ENCODE measurements around the gene UGT1A1. TPM values are rescaled to one million over a fixed set of nuclear protein-coding genes. Genes with fewer than 3 reads are reported as not detected.

Gene UGT1A1
- total and polyA plus RNA-seq, 12 donors: 0.08 to 0.52 TPM; not detected in 10

GRCh38 chr2:233799087-233799665, 39.1 kb downstream of the UGT1A1 start:
- WGBS, 4 donors: 57 to 70% (median 61%) methylated on average over 6 to 7 of the region's 7 CpGs
- DNase-seq: peak in 1 of 7 donors; percentile 20
- Histone ChIP-seq H3K36me3 (replicated peaks in 1 of 2) (no peaks in the 10 kb centered on the region), H3K27ac (no peak overlapping the region), H3K4me3 (no peak overlapping the region), H3K27me3 (peaks cover 4% of the 10 kb centered on the region), H3K4me1 (replicated peaks in 1 of 2) (no peaks in the 10 kb centered on the region), H3K9me3 (replicated peaks in 1 of 3) (no peaks in the 10 kb centered on the region)
- no peak for TF ChIP-seq CTCF (IDR thresholded peaks at IDR 0.05)
- TF ChIP-seq POLR2A (IDR thresholded peaks at IDR 0.05): no peak
- intact Hi-C loops (cut with DNase I): no loop called here

- WGBS, 4 donors: 0 to 82% (median 59%) methylated on average over 1 to 5 of the region's 5 CpGs
- Histone ChIP-seq H3K27me3 (peaks cover 4% of the 10 kb centered on the region), H3K4me3 (no peak overlapping the region), H3K9me3 (replicated peaks in 1 of 3) (no peaks in the 10 kb centered on the region), H3K4me1 (replicated peaks in 1 of 2) (no peaks in the 10 kb centered on the region), H3K36me3 (replicated peaks in 1 of 2) (no peaks in the 10 kb centered on the region), H3K27ac (no peak overlapping the region)
- intact Hi-C loops (cut with DNase I): no loop called here
- TF ChIP-seq POLR2A (IDR thresholded peaks at IDR 0.05) (no peak), CTCF (IDR thresholded peaks at IDR 0.05) (no peak)
- peak in 1 of 7 donors; percentile 13 for DNase-seq
These were observed 39.6 kb downstream of the UGT1A1 start for GRCh38 chr2:233799716-233800115.

- intact Hi-C loops (cut with DNase I): no loop called here
- DNase-seq: peak in 1 of 7 donors; percentile 2
- TF ChIP-seq POLR2A (IDR thresholded peaks at IDR 0.05): no peak
- no peak for TF ChIP-seq CTCF (IDR thresholded peaks at IDR 0.05)
- 65 to 84% (median 70%) methylated on average over 5 to 7 of the region's 7 CpGs for WGBS, 4 donors
- no peaks in the 10 kb centered on the region for H3K36me3 ChIP-seq (replicated peaks in 1 of 2)
- H3K9me3 ChIP-seq (replicated peaks in 1 of 3): no peaks in the 10 kb centered on the region
- H3K4me3 ChIP-seq: no peak overlapping the region
- H3K4me1 ChIP-seq (replicated peaks in 1 of 2): no peaks in the 10 kb centered on the region
- no peak overlapping the region for H3K27ac ChIP-seq
- peaks cover 4% of the 10 kb centered on the region for H3K27me3 ChIP-seq
These were observed 40.1 kb downstream of the UGT1A1 start for GRCh38 chr2:233800208-233800607.

GRCh38 chr2:233801357-233802131, 41.5 kb downstream of the UGT1A1 start:
- DNase-seq: peak in 2 of 7 donors; percentile 0 to 24
- no peaks in the 10 kb centered on the region for H3K9me3 ChIP-seq (replicated peaks in 1 of 3)
- intact Hi-C loops (cut with DNase I): no loop called here
- 76 to 87% (median 80%) methylated on average over 8 to 9 of the region's 9 CpGs for WGBS, 4 donors
- no peak overlapping the region for H3K4me3 ChIP-seq
- TF ChIP-seq POLR2A (IDR thresholded peaks at IDR 0.05) (no peak), CTCF (IDR thresholded peaks at IDR 0.05) (no peak)
- H3K36me3 ChIP-seq (replicated peaks in 1 of 2): no peaks in the 10 kb centered on the region
- no peak overlapping the region for H3K27ac ChIP-seq
- H3K4me1 ChIP-seq (replicated peaks in 1 of 2): no peaks in the 10 kb centered on the region
- peaks cover 4% of the 10 kb centered on the region for H3K27me3 ChIP-seq

All from adrenal gland (tissue), 12 donors.